NCI-H2081 (cell line): ENCODE measurements around the gene BPIFB4.
A peak's percentile ranks its signal among the peaks of the same experiment; 100 is the strongest.
"Not testable (repeated sequence)": the region's sequence is repeated elsewhere in the genome, so short reads cannot be mapped to it uniquely, and the experiment has no call there.

Source experiments
- DNase-seq, 2 experiments: peaks; one replicate each; lab custom pipeline; 2025; lab: John Stamatoyannopoulos, UW

Gene BPIFB4

DNA sequence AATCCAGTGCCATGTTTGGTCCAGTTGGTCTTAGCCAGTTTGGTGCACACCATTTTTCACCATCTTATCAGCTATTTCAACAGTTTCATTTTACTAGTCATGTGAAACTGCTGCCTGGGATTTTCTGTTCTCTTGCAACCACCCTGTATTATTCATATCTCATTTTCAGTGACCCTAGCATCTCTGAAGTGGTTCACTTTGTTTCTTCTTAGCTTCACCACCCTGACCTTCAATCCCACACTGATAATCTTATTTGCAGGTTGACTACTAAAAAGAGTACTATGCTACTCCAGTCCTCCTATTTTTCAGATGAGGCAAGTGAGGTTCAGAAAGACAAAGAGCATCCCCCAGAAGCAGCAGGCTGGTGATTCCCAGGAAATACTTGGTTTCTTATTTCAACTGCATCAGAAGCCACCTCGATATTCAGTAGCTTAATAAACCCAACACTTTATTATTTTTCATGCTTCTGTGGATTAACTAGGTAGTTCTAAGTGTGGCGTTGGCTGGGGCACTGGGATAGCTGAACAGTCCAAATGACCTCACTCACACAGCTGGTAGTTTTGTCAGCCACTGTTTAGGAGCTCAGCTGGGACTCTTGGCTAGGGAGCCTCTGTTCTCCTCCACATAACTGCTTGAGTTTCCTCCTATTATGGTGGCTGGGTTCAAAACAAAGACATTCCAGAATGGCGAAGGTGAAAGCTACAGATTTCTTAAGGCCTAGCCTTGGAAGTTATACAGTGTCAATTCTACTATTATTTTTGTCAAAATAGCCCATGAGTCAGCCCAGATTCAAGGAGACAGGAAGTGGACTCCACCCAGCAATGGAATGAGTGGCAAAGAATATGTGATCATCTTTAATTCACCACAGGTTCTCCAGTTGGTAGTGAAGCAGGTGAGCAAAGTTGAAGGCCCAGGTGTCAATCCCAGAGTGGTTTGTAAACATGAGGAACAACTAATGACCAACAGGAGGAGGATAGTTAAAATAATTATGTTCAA is 40.6 kb downstream of the BPIFB4 start:
- DNase-seq, result no peak

DNA sequence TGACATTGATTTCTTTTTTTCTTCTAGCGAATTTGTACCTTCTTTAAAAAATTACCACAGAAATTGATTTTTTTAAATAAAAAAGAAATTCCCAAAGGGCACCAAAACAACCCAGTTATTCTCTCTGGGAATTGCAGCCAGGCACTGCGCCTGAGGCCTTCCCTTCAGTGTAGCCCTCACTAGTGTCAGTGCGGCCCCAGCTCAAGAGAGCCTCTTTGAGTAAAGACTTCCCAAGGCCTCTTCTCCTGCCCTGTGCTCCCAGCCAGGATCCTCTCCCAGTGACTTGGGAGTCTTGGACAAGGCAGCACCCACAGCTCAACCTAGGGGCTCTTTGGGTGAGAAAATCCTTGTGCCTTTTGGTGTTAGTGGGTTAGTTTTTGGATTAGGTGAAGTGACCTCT is 41.5 kb downstream of the BPIFB4 start:
- DNase-seq, result no peak

DNA sequence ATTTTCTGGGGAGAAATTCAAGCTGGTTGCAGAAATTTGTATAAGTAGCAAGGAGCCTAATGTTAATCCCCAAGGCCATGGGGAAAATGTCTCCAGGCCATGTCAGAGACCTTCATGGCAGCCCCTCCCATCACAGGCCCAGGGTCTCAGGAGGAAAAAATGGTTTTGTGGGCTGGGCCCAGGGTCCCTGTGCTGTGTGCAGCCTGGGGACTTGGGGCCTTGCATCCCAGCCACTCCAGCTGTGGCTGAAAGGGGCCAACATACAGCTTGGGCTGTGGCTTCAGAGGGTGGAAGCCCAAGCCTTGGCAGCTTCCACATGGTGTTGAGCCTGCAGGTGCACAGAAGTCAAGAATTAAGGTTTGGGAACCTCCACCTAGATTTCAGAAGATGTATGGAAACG is 42.9 kb downstream of the BPIFB4 start:
- not testable (repeated sequence) for DNase-seq

DNA sequence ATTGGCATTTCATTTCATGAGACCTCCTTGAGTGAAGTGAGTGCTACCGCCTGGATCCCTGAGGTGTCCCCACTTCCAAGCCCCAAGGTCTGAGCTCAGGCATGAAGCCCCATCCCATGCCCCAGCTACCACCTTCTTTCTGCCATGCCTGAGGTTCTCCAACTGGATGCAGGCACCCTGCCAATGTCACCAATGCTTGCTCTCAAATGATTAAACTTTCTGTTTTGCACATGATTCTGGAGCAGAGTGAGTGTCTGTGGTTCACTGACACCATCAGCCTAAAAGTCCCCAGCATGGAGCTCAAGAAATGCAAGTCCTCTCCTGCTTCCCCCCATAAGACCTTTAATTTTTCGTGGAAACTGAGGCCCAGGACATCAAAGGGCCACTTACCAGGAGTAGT is 44.8 kb downstream of the BPIFB4 start:
- DNase-seq, result no peak

DNA sequence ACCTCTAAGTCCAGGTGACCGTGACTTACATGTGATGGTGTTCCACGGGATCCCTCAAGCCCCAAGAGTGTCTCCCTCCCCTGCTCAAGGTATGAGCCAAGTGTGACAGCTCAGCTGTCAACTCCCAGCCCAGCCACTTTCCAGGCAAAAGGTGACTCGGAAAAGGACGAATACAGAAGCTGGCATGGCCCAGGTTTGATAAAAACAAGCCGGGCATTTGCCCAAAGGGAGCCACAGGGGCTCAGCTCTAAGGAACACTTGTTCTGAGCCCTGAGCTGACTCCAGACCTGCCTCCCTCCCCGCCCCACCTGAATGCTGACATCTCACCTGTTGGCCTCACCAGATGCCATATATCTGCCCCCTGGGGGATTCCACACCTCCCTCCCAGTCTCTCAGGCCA is 45.6 kb downstream of the BPIFB4 start:
- no peak for DNase-seq

DNA sequence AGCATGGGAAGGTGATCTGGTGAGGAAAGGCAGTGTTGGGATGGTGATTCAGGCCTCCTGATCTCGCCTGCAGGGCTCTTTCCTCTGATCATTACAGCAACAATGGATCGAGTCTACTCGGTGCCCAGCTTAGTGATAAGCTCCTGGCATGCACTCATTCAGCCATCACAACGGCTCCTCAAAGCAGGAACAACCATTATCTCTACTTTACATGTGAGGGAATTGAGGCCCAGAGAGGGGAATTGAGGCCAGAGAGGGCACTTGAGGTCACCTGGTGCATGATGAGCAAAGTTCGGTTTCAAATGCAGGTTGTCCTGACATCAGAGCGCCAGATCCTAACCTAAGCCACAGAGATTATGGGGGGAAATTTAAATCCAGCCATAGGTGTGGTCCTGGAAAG is 46.5 kb downstream of the BPIFB4 start:
- no peak for DNase-seq

DNA sequence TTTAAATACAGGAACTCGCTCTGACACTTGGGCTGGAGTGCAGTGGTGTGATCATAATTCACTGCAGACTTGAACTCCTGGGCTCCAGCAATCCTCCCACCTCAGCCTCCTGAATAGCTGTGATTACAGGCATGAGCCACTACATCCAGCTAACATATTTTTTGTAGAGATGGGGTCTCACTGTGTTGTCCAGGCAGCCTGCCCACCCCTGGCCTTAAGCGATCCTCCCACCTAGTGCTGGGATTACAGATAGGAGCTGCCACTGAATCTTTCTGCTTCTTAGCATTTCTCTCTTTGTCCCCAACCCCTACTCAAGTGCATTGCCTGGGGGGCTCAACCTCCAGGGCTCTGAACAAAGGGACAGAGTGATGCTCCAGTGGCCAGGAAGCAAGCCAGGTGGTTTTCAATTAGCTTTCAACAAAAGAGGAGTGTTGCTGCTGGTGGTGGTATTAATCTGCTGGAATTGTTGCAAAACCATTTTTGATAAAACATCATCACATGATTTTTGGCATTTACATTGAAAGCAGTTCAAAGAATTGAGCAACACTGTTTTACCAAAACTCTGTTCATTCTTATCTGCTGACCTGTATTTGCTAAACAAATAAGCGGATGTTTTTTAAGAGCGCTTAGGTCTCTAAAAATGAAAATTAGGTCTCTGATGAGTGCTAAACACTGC is 48.1 kb downstream of the BPIFB4 start:
- DNase-seq, result no peak

DNA sequence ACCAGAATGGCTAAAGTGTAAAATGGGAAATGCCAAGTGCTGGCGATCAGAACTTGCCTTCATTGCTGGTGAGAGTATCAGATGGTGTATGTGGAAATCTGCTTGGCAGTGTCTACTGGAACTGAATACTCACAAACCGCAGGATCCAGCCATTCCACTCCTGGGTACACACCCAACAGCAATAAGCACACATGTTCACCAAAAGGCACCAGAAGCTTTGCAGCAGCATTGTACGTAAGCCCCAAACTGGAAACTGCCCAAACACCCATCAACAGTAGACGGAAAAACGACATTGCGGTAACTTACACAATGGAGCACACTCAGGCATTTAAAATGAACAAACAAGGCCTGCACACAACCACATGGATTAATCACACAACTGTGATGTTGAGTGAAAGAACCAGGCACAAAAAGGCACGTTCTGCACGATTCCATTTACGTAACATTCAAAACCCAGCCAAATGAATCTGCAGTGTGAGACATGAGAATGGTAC is 51.2 kb downstream of the BPIFB4 start:
- DNase-seq, result peak in 1 of 2 experiments; percentile 26

DNA sequence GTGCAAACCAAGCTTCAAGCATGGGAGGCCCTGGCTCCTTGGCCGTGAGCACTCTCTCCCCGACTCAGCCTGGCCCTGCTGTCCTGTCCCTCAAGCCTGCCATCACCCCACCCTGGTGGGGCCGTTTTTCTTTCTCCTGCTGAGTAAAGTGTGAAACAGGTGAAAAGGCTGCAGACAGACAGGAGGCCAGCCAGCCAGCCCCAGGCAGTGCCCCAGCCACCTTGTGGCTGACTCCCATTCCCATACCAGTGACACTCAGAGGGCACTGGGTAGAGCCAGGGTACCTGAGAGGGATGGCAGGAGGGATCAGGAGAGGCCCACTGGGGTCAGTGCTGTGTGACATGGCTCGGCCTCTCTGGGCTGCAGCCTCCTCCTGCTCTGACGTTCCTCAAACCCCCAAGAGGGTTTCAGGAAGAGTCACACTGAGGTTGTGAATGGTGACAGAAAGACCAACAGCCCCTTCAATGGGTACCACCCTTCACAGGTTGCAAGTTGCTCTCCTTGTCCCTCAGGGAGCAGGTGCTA is 52.6 kb downstream of the BPIFB4 start:
- no peak for DNase-seq

DNA sequence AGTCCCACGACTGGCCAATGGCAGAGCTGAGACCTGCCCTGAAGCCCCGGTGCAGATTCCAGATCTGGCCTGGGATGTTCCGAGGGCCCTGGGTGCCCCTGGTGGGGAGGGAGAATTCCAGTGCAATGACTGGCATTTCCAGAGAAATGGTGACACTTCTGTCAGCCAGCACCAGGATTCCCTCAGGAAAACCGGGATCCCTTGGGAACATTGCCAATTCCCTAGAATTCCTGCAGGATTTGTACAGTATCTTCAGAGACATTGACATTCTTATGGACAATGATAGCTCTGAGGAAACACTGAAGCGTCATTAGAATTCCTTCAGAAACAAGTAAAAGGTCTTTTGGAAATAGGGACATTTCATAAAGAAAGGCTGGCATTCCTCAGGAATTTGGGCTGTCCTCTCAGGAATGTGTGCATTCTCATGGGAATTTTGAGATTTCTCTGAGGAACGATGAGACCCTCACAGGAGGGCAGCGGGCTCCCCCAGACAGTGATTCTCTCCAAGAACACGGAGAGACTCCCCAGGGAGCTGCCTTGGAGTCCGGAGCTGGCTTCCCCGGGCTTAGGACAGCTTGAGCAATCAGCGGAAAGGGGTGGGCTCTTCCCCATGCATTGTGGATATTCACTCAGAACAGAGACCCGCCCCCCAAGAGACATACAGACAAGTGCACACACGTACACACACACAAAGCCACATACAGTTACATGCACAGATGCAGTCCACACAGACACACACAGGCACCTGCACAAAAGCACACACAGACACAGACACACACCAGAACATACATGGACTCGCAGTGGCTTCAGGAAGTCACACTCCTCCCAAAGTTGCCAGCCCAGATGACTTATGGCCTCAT is 53.3 kb downstream of the BPIFB4 start:
- no peak for DNase-seq

DNA sequence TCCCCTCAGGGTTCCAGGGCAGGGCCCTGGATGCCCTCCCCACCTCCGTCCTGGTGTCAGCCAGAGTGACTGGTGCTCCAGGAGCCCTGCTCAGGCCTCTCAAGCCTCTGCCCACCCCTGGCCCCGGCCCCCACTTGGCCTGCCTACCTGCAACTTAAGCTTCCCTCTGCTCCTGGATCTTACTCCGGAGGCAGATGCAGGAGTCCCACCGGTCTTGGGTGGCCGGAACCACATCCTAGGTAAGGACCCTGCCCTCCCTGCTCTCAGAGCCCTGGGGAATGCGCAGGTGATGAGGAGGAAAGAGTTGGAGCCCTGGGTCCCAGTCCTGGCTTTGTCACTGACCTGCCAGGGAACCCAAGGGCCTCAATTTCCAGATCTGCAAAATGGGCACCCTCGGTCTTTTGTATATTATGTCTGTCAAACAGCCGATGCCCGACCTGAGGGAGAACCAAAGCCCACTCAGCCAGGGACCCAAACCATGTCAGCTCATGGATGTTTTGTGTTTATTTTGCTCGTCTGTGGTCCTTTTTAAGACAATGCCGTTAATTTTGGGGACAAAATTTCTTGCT is 54.0 kb downstream of the BPIFB4 start:
- DNase-seq, result no peak

DNA sequence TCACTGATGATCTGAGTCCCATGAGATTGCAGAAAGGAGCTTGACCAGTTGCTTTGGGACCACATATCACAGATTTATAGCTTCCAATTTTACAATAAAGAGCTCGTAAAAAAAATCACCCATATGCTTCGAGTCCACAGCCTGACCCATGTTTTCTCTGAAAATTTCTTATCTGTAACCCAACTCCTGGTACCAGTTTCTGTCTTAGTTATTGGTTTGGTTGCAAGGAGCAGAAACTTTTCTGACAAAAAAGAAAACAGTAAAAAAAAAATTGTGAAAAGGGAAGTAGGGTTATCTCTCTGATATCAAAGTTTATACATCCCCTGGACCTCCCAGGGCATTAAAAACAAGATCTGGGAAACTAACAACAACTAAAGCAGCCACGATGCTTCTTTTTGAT is 57.8 kb downstream of the BPIFB4 start:
- DNase-seq, result no peak

DNA sequence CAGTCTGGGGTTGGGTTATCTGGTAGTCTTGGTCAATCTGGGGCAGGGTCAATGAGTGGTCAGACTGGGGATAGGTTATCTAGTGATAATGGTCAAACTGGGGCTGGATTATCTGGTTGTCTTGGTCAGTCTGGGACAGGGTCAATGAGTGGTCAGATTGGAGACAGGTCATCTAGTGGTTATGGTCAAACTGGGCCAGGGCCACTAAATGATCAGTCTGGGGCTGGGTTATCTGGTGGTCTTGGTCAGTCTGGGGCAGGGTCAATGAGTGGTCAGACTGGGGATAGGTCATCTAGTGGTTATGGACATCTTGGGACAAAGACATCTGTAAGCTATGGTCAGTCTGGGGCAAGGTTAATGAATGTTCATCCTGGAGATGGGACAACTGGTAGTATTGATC is 60.0 kb downstream of the BPIFB4 start:
- DNase-seq, result no peak

DNA sequence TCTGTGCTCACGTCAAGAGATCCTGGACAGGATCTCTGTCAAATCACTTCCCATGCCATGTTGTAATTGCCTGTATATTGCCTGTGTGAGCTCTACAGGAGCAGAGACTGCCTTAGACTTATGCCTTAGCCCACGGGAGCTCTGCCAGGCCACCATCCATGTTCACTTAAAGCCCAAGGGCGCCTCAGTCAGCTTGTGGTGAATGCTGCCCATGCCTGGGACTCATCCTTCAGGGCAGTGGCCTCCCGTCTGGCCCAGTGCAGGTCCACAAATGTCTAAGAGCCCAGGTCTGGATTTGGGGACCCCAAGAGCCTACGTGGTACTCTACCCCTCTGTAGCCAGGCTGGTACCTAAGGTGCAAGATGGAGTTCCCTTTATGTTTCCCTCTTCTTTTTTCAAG is 66.1 kb downstream of the BPIFB4 start:
- DNase-seq, result no peak

DNA sequence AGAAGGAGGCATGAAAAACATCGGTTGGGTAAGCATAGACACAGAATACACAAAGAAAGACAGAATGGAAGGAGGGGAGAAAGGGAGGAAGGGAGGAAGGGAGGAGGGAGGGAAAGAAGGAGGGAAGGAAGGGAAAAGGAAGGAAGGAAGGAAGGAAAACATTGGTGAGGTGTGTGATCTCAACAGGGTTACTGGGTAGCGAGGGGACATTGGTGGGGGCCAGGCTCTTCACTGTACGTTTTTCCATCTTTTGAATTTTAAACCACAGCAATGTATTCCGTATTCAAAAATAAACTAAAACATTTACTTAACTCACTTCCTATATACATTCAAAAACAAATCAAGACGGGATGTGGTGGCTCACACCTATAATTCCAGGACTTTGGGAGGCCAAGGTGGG is 67.9 kb downstream of the BPIFB4 start:
- DNase-seq, result no peak

DNA sequence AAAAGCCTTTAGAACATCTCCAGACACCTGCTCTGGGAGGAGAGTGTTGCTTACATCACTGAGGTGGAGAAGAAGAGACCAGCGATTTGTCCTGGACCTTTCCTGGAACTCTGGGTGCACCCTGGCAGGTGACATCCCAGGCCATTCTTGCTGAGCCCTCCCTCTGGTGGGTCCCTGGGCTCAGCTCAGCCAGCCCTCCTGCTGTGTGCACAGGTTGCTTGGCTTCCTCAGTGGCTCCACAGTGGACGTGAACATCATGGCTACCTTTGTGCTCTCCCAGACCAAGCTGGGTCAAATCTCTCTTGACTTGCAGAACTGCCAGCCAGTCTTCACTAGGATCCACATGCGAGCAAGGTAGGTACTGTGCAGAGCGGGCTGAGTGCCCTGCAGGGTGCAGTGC is 68.6 kb downstream of the BPIFB4 start:
- DNase-seq, result no peak

DNA sequence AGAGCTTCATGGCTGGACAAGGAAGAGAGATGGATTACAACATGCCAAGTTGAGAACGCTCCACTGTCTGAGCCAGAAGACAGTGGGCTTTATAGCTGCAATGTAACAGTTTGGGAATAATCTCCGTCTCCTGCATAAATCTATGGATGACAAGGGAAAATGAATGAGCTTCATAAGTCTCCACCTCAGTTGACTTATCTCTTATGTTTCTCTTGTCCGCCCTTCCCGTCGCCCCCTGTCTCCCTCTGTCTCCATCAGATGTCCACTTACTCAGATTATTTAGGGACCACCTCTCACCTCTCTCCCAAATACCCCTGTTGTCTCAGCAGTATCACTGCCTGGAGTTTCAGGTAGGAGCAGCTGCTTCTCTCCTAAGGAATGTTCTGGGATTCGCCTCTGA is 74.8 kb downstream of the BPIFB4 start:
- no peak for DNase-seq

DNA sequence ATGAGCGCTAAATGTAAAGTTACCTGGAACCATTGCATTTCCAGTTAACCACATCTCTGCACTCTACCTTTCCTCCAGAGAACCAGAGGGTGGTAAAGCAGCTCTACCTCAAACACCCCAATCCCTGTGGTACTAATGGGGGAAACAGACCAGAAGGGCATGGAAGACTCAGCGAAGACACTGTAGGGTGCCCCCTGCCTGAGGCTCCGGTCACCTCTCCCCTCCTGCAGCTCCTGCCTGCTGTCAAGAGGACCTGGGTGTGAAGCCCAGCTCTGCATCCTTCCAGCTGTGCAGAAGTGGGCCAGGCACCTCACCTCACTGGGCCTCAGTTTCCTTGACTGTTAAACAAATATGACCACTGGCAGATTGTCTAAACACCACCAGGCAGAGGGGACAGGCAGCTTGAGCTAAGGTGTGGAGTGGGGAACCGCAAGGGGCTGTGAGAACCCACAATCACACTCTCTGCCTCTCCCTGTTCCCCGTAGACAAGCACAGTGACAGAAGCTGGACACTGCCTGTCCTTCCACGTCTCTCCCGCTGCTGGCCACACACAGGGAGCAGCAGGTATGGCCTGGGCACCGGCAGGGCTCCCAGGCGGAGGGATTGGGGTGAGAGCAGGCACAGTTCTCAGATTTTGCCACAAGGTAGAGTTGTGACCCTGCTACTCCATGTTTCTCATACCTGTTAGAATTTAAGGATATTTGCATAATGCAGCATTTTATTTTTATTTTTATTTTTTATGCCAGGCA is 79.4 kb downstream of the BPIFB4 start:
- DNase-seq, result no peak

DNA sequence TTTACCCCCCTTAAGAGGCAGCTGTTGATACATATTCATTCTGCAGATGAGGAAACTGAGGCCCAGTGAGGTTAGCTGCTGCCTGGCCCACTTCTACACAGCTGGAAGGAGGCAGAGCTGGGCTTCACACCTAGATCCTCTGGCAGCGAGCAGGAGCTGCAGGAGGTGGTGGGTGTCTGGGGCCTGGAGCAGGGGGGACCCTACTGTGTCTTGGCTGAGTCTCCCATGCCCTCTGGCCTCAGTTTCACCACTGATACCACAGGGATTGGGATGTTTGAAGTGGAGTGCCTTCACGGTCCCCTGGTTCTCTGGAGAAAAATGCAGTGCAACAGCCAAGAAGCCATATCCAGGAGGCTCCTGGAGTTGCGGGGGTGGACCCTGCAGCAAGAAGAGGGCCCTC is 80.3 kb downstream of the BPIFB4 start:
- no peak for DNase-seq

DNA sequence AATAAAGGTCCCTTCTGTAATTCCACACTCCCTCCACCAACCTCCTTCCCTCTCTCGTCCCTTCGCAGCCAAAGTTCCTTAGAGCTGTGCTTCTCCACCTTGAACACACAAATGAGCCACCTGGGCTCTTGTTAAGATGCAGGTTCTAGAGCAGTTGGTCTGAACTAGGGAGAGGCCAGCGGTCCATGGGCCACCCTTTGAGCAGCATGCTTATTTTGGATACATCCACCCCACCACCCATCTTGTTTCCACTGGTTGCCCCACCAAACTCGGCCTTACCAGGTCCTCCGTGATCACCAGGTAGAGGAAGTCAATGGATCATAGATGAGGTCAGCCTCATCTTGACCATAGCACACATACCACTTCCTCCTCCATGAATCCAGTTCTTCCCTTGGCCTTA is 81.2 kb downstream of the BPIFB4 start:
- no peak for DNase-seq
